ENCODE data around the gene PPP1CA. TPM values are rescaled to one million over a fixed set of nuclear protein-coding genes. Genes with fewer than 3 reads are reported as not detected.
A peak's percentile ranks its signal among the peaks of the same experiment; 100 is the strongest.
"Not testable (repeated sequence)": the region's sequence is repeated elsewhere in the genome, so short reads cannot be mapped to it uniquely, and the experiment has no call there.

Gene PPP1CA
- total RNA-seq, 1 donor from 2014 or later = 159 TPM

- H3K4me1 Mint-ChIP-seq (ENCODE audit: low read depth, unreplicated experiment) = peaks cover 2% of the 10 kb centered on the region
- H3K27ac Mint-ChIP-seq (ENCODE audit: unreplicated experiment) = peak within 1 kb of the TSS; percentile 64
- Histone ChIP-seq H3K36me3 (ENCODE audit: insufficient read depth, low read length) (peaks cover 6% of the 10 kb centered on the region), H2AFZ (ENCODE audit: low read depth, low read length) (peak within 1 kb of the TSS; percentile 97), H3K79me2 (ENCODE audit: insufficient read depth, low read length) (peaks cover 26% of the 10 kb centered on the region), H3K4me1 (ENCODE audit: insufficient read depth, low read length) (peaks cover 14% of the 10 kb centered on the region), H3K27me3 (ENCODE audit: insufficient read depth, low read length) (no peaks in the 10 kb centered on the region), H3K4me2 (ENCODE audit: low read length) (peak within 1 kb of the TSS; percentile 100), H3K27ac (ENCODE audit: low read depth, low read length) (peak within 1 kb of the TSS; percentile 85), H3K9me3 (ENCODE audit: insufficient read depth, low read depth, low read length) (no peaks in the 10 kb centered on the region), H3K9ac (ENCODE audit: low read length) (peak within 1 kb of the TSS; percentile 98), H4K20me1 (ENCODE audit: insufficient read depth, low read length) (peaks cover 3% of the 10 kb centered on the region), H3K4me3 (ENCODE audit: insufficient read depth, low read depth, low read length) (peak within 1 kb of the TSS; percentile 99)
- peaks cover 8% of the 10 kb centered on the region for H3K36me3 Mint-ChIP-seq (ENCODE audit: low read depth, unreplicated experiment)
- FAIRE-seq (peak; percentile 50), DNase-seq (ENCODE audit: low read depth) (peak; percentile 88)
- peak within 1 kb of the TSS; percentile 97 for H3K4me3 Mint-ChIP-seq (ENCODE audit: unreplicated experiment)
- no peaks in the 10 kb centered on the region for H3K27me3 Mint-ChIP-seq (ENCODE audit: low read depth, unreplicated experiment)
- no peak for TF ChIP-seq CTCF (IDR thresholded peaks at IDR 0.05; ENCODE audit: insufficient read depth, low read depth, low read length)
- TF ChIP-seq EZH2 (IDR thresholded peaks at IDR 0.05; ENCODE audit: insufficient read depth, low read length) = no peak
- no peaks in the 10 kb centered on the region for H3K9me3 Mint-ChIP-seq (ENCODE audit: unreplicated experiment)
These were observed 26.7 kb upstream of the PPP1CA start, which contains the start of gene RPS6KB2 for GRCh38 chr11:67428052-67429001. Gene RPS6KB2, plus strand, starts transcription at chr11:67428494. Its CDS starts 52 bp downstream, at chr11:67428546.

GRCh38 chr11:67427364-67427859 lies 25.8 kb upstream of the PPP1CA start:
- H3K4me1 Mint-ChIP-seq (ENCODE audit: low read depth, unreplicated experiment); H4K20me1 ChIP-seq (ENCODE audit: insufficient read depth, low read length); H3K36me3 ChIP-seq (ENCODE audit: insufficient read depth, low read length); H3K9me3 ChIP-seq (ENCODE audit: insufficient read depth, low read depth, low read length); H3K27me3 Mint-ChIP-seq (ENCODE audit: low read depth, unreplicated experiment); H3K36me3 Mint-ChIP-seq (ENCODE audit: low read depth, unreplicated experiment); DNase-seq (ENCODE audit: low read depth); H3K9me3 Mint-ChIP-seq (ENCODE audit: unreplicated experiment); FAIRE-seq; H3K27me3 ChIP-seq (ENCODE audit: insufficient read depth, low read length): not testable (repeated sequence)
- Histone ChIP-seq H3K9ac (ENCODE audit: low read length) (peak overlapping the region; percentile 98), H3K27ac (ENCODE audit: low read depth, low read length) (peak overlapping the region; percentile 46), H2AFZ (ENCODE audit: low read depth, low read length) (peak overlapping the region; percentile 97), H3K4me3 (ENCODE audit: insufficient read depth, low read depth, low read length) (peak overlapping the region; percentile 99), H3K79me2 (ENCODE audit: insufficient read depth, low read length) (peaks cover 26% of the 10 kb centered on the region), H3K4me2 (ENCODE audit: low read length) (peak overlapping the region; percentile 100), H3K4me1 (ENCODE audit: insufficient read depth, low read length) (peaks cover 14% of the 10 kb centered on the region)
- Mint-ChIP-seq H3K27ac (ENCODE audit: unreplicated experiment) (peak overlapping the region; percentile 38), H3K4me3 (ENCODE audit: unreplicated experiment) (peak overlapping the region; percentile 97)

DNA sequence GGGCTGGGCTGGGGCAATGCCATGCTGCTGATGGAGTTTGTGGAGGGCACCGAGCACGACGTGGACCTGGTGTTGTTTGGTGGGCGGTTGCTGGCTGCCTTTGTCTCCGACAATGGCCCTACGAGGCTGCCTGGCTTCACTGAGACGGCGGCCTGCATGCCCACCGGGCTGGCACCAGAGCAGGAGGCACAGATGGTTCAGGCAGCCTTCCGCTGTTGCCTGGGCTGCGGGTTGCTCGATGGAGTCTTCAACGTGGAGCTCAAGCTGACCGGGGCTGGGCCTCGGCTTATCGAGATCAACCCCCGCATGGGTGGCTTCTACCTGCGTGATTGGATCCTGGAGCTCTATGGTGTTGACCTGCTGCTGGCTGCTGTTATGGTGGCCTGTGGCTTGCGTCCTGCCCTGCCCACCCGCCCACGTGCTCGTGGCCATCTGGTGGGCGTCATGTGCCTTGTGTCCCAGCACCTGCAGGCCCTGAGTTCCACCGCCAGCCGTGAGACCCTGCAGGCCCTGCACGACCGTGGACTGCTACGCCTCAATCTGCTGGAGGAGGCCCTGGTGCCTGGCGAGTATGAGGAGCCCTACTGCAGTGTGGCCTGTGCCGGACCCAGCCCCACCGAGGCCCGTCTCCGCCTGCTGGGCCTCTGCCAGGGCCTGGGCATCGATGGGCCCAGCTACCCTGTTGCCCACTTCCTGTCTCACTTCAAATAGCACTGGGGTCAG lies 22.4 kb upstream of the PPP1CA start:
- H4K20me1 ChIP-seq (ENCODE audit: insufficient read depth, low read length) = no peaks in the 10 kb centered on the region

More for the DNA sequence above, 22.4 kb upstream of the PPP1CA start:
- Histone ChIP-seq H3K79me2 (ENCODE audit: insufficient read depth, low read length) (peaks cover 8% of the 10 kb centered on the region), H3K27me3 (ENCODE audit: insufficient read depth, low read length) (no peaks in the 10 kb centered on the region), H2AFZ (ENCODE audit: low read depth, low read length) (no peak overlapping the region), H3K4me3 (ENCODE audit: insufficient read depth, low read depth, low read length) (no peak overlapping the region), H3K9me3 (ENCODE audit: insufficient read depth, low read depth, low read length) (no peaks in the 10 kb centered on the region), H3K4me1 (ENCODE audit: insufficient read depth, low read length) (peaks cover 10% of the 10 kb centered on the region), H3K9ac (ENCODE audit: low read length) (no peak overlapping the region), H3K27ac (ENCODE audit: low read depth, low read length) (no peak overlapping the region), H3K36me3 (ENCODE audit: insufficient read depth, low read length) (no peaks in the 10 kb centered on the region), H3K4me2 (ENCODE audit: low read length) (no peak overlapping the region)
- H3K9me3 Mint-ChIP-seq (ENCODE audit: unreplicated experiment) = no peaks in the 10 kb centered on the region
- no peak for DNase-seq (ENCODE audit: low read depth)
- FAIRE-seq = no peak
- no peak overlapping the region for H3K27ac Mint-ChIP-seq (ENCODE audit: unreplicated experiment)
- no peak overlapping the region for H3K4me3 Mint-ChIP-seq (ENCODE audit: unreplicated experiment)
- TF ChIP-seq CTCF (IDR thresholded peaks at IDR 0.05; ENCODE audit: insufficient read depth, low read depth, low read length) (no peak), EZH2 (IDR thresholded peaks at IDR 0.05; ENCODE audit: insufficient read depth, low read length) (no peak)
- no peaks in the 10 kb centered on the region for H3K36me3 Mint-ChIP-seq (ENCODE audit: low read depth, unreplicated experiment)
- peaks cover 3% of the 10 kb centered on the region for H3K27me3 Mint-ChIP-seq (ENCODE audit: low read depth, unreplicated experiment)
- H3K4me1 Mint-ChIP-seq (ENCODE audit: low read depth, unreplicated experiment) = peaks cover 2% of the 10 kb centered on the region
